Pancreas (tissue), 10 donors: ENCODE measurements around the gene DNAI1. TPM values are rescaled to one million over a fixed set of nuclear protein-coding genes. Genes with fewer than 3 reads are reported as not detected.
A peak's percentile ranks its signal among the peaks of the same experiment; 100 is the strongest.

Experiments
- ATAC-seq, 4 donors: fragments of 200-7000 bp; cut with Tn5 transposase; one replicate each; pipeline versions ENCODE4 v1.8.0 to v1.9.1; 2020; ENCODE audit warnings: mild to moderate bottlenecking in 4 of 4, moderate library complexity in 4 of 4
- DNase-seq, 6 donors: peaks; one replicate each; pipeline ENCODE4 v3.0.0-alpha.2; 2020
- FAIRE-seq: peaks from 2 replicates; lab custom pipeline; 2012; peaks lifted over from hg19 to GRCh38; lab: Jason Lieb, UNC
- H3K27ac ChIP-seq, 4 donors: fragments of 200-600 bp; sonication (generic); 1 replicate in 3 of 4; 2 replicates in 1 of 4; pipeline versions ENCODE4 v1.5.0 to v1.8.0; 2020
- H3K27me3 ChIP-seq, 4 donors: fragments of 200-600 bp; one replicate each; pipeline ENCODE4 v1.8.0; 2021
- H3K36me3 ChIP-seq, 3 donors: fragments of 200-600 bp; sonication (generic) in 1 of 3; one replicate each; pipeline versions ENCODE4 v1.5.0 to v1.8.0; 2020 to 2021
- H3K4me1 ChIP-seq, 3 donors: fragments of 200-600 bp; one replicate each; pipeline ENCODE4 v1.8.0; 2021
- H3K4me3 ChIP-seq, 4 donors: fragments of 200-600 bp; sonication (generic) in 2 of 4; one replicate each; pipeline versions ENCODE4 v1.5.0 to v1.8.0; 2020 to 2021
- H3K9me3 ChIP-seq, 4 donors: fragments of 200-600 bp; one replicate each; pipeline ENCODE4 v1.8.0; 2021
- WGBS, 2 donors: extraction: QIAGEN DNeasy Blood & Tissue Kit; methylation state at CpG; one replicate each; pipeline ENCODE4 v1.1.7; 2013; 5-methylcytosine and 5-hydroxymethylcytosine counted together
- intact Hi-C, 3 donors: fragments of 100-400 bp; cut with DNase I; formaldehyde crosslinking; loops; one replicate each; pipeline versions ENCODE4 v1.11.1 to v1.14.2; 2022
- polyA plus RNA-seq, 2 donors: library from polyadenylated mRNA; stranded (reverse); fragments of 200-250 nt; gene quantifications; one replicate each; pipeline ENCODE4 v1.2.3, GENCODE V29; 2013
- total RNA-seq, 6 donors: library from RNA; stranded (reverse); fragmentation: NEBNext Ultra II Directional in 4 of 6; extraction: Animal tissue kit (Norgen Biotek cat#: 25700) in 4 of 6; gene quantifications; one replicate each; pipeline versions ENCODE4 v1.2.1 to v1.2.4, GENCODE V29; 2021 to 2023
- TF ChIP-seq, protein P1 (sequence below), 4 donors: fragments of 200-600 bp; sonication (generic) in 3 of 4; IDR thresholded peaks; one replicate each; pipeline versions ENCODE4 v1.5.0 to v1.8.0; 2021; ENCODE audit warnings: antibody characterized with exemption in 4 of 4
- donor health status: healthy with polysubstance abuse.
- donor health status: DM: no; HTN: no; CAD: no; lungs with moderate emphysema.
- donor health status: DM: no; HTN: no; CAD: no.
- donor health status: control.
- donor health status: control.
- donor health status: Bipolar disorder and iron deficiency.
- donor health status: DM: yes; HTN: yes; CAD: no.
- donor health status: DM: no; HTN: no; CAD: no.
- donor health status: DM: no; HTN: no; CAD: no.
- donor health status: DM: yes; HTN: yes; CAD: no.

The DNAI1 gene
- total and polyA plus RNA-seq, 8 donors, result 0.16 to 5.0 (median 0.49) TPM

DNA sequence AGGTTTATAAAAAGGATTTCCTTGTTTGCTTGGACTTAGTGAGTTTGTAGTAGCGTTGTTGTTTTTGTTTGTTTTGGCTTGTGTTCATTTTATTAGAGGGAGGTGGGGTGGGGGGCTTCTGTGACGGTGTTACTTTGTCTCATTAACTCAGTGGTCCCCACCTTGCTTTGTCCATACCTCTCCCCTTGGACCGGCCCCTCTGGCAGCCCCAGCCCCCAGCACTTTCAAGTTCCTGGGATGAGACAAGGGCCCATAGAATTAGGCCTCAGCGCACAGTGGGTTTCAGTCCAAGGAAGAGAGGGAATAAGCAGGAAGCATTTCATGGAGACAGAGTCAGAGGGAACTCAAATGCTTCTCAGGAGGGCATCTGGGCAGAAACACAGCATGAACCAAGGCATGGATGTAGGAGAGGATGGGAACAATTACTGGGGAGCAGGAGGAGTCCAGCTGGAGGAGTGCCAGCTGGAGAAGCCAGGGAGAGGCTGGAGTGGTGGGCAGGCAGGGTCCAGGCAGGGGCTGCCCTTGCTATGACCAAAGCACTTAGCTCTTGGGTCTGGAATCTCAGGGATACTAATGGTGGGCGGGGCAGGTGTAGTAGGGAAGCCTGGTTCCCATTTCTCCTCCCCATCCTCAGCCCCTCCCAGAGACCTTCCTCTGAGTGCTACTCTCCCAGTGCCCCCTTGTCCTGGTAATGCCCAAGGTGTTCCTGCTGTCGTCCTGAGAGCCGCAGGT lies 87.7 kb downstream of the DNAI1 start:
- DNase-seq (peak in 1 of 6 donors; percentile 38), FAIRE-seq (no peak), ATAC-seq (no peak)
- Histone ChIP-seq H3K27me3 (no peaks in the 10 kb centered on the region), H3K4me3 (no peak overlapping the region), H3K9me3 (no peaks in the 10 kb centered on the region), H3K27ac (no peak overlapping the region), H3K36me3 (no peaks in the 10 kb centered on the region), H3K4me1 (no peaks in the 10 kb centered on the region)
- intact Hi-C loops, result loop anchor here in 2 of 3 donors (10.0 kb wide), 2 partner anchors 49 to 101 kb away; no protein-coding TSS in a partner anchor
- 83% methylated on average over 7 of the region's 7 CpGs for WGBS, 2 donors
- TF ChIP-seq, protein P1, sequence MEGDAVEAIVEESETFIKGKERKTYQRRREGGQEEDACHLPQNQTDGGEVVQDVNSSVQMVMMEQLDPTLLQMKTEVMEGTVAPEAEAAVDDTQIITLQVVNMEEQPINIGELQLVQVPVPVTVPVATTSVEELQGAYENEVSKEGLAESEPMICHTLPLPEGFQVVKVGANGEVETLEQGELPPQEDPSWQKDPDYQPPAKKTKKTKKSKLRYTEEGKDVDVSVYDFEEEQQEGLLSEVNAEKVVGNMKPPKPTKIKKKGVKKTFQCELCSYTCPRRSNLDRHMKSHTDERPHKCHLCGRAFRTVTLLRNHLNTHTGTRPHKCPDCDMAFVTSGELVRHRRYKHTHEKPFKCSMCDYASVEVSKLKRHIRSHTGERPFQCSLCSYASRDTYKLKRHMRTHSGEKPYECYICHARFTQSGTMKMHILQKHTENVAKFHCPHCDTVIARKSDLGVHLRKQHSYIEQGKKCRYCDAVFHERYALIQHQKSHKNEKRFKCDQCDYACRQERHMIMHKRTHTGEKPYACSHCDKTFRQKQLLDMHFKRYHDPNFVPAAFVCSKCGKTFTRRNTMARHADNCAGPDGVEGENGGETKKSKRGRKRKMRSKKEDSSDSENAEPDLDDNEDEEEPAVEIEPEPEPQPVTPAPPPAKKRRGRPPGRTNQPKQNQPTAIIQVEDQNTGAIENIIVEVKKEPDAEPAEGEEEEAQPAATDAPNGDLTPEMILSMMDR (IDR thresholded peaks at IDR 0.05), result no peak

DNA sequence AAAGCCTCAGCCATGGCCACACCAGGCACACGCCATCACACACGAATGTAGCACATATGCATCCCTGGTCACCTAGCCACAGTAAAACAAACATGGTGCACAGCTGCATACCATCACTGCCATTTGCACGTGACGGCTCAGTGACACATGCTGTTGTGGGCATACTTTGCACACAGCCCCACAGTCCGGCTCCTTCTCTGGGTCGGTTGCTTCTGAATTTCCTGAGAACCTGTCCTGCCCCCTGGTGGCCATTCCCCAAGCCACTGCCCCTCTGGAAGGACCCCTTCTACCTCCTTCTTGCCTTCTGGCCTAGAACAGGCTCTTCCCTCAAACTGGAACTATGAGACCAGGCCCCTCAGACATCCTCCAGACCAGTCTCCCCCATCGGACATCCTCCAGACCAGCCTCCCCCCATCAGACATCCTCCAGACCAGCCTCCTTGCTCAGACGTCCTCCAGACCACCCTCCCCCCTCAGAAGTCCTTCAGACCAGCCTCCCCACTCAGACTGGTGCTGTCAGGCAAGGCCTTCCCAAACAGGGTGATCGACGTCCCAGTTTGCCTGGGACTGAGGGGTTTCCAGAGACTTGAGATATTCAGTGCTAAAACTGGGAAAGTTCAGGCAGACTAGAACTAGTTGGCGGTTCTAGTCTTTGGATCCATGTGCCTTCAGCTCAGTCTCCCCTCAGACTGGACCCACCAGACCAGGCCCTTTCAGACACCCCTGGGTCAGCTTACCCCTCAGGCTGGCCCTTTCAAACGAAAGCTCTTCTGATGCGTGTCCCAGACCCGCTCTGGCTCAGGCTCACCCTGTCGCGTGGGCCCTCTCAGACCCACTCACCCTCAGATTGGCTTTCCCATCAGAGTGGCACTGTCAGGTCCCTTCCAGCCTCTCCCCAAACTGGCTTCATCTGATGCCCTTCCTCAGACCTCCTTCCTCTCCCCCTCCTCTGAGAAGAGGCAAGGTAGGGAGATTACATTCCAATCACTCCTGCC lies 88.5 kb downstream of the DNAI1 start:
- no peak for FAIRE-seq
- peak in 4 of 6 donors; percentile 30 to 74 (median 37) for DNase-seq
- ATAC-seq, result peak; percentile 41 to 71 (median 64)
- 66 to 69% methylated on average over 16 of the region's 16 CpGs for WGBS, 2 donors
- no peaks in the 10 kb centered on the region for H3K9me3 ChIP-seq
- H3K27ac ChIP-seq, result no peak overlapping the region
- TF ChIP-seq, protein P1 (IDR thresholded peaks at IDR 0.05), result peak in 3 of 4 donors; percentile 32 to 47 (median 46)
- intact Hi-C loops, result loop anchor here in 2 of 3 donors (10.0 kb wide), 2 partner anchors 48 to 102 kb away; no protein-coding TSS in a partner anchor
- H3K27me3 ChIP-seq, result no peaks in the 10 kb centered on the region
- H3K4me1 ChIP-seq, result no peaks in the 10 kb centered on the region
- no peak overlapping the region for H3K4me3 ChIP-seq
- H3K36me3 ChIP-seq, result no peaks in the 10 kb centered on the region

DNA sequence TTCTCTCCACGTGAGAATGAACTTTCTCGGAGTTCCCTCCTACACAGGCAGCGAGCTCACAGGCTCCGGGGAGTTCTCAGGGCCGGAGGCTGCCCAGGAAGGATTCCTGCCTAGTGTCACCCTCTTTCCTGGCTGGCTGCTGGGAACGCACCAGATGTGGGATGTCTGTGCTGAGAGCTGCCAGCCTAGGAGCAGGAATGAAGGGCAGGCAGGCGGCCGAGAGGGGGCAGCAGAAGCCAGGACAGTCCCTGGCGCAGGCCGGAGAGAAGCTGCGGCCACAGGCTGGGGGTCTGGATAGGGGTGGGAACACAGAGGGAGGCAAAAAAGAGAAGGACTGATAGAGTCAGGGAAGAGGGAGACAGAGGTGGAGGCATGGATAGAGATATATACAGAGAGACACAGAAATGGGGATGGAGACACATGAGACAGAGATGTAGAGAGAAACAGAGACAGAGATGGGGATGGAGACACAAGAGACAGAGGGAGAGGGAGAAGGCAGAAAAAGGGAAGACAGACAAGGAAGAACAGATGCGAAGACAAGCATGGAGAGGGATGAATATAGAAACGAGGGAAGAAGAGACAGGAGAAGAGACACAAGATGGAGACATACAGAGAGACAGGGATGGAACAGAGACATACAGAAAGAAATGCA lies 89.5 kb downstream of the DNAI1 start:
- FAIRE-seq, result no peak

DNA sequence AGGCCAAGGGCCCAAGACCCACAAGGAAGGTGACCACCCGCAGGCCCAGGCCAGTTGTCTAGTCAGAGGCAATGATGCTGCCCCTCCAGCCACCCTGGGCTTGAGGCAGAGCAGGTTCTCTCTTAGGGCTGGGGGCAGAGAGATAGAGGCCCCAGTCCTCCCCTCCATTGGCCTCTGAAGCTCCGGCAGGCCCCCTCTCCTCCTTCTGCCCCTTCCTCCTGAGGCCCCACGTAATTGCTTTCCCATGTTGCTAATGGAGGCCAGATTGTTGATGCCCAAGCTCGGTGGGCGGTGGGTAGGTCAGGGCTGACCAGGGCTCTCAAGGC lies 90.8 kb downstream of the DNAI1 start:
- no peaks in the 10 kb centered on the region for H3K36me3 ChIP-seq
- FAIRE-seq (no peak), ATAC-seq (no peak), DNase-seq (peak in 2 of 6 donors; percentile 30 to 36)
- no peaks in the 10 kb centered on the region for H3K4me1 ChIP-seq
- TF ChIP-seq, protein P1 (IDR thresholded peaks at IDR 0.05), result no peak
- WGBS, 2 donors, result 89 to 93% methylated on average over 4 to 5 of the region's 5 CpGs
- intact Hi-C loops, result loop anchor here in 2 of 3 donors (10.0 kb wide), 2 partner anchors 45 to 105 kb away; no protein-coding TSS in a partner anchor
- H3K4me3 ChIP-seq, result no peak overlapping the region
- H3K27ac ChIP-seq, result no peak overlapping the region
- H3K27me3 ChIP-seq, result no peaks in the 10 kb centered on the region
- H3K9me3 ChIP-seq, result no peaks in the 10 kb centered on the region

More for the DNA sequence above, 89.5 kb downstream of the DNAI1 start:
- intact Hi-C loops, result loop anchor here in 2 of 3 donors (10.0 kb wide), 2 partner anchors 47 to 103 kb away; no protein-coding TSS in a partner anchor
- H3K27ac ChIP-seq, result no peak overlapping the region
- DNase-seq (peak; percentile 73 to 93 (median 87)), ATAC-seq (peak; percentile 96 to 98 (median 98))
- WGBS, 2 donors, result 6 to 11% methylated on average over 13 of the region's 13 CpGs
- no peaks in the 10 kb centered on the region for H3K36me3 ChIP-seq
- TF ChIP-seq, protein P1 (IDR thresholded peaks at IDR 0.05), result peak; percentile 72 to 81 (median 77)
- H3K9me3 ChIP-seq, result no peaks in the 10 kb centered on the region
- no peaks in the 10 kb centered on the region for H3K4me1 ChIP-seq
- H3K4me3 ChIP-seq, result no peak overlapping the region
- H3K27me3 ChIP-seq, result no peaks in the 10 kb centered on the region
